Activated naive CD8-positive, alpha-beta T cell treated with anti-CD3 and anti-CD28 coated beads for 36 hours (primary cell): ENCODE data around the gene TNIK. TPM values are rescaled to one million over a fixed set of nuclear protein-coding genes. Genes with fewer than 3 reads are reported as not detected.
"Not testable (repeated sequence)": the region's sequence is repeated elsewhere in the genome, so short reads cannot be mapped to it uniquely, and the experiment has no call there.

ENCODE experiments used
- DNase-seq: peaks from one replicate; pipeline ENCODE4 v3.0.0; 2021
- H3K27ac Mint-ChIP-seq: one replicate; pipeline ENCODE4 v1.8.0; 2022; ENCODE audit warnings: mild to moderate bottlenecking, moderate library complexity, mixed read lengths
- H3K27me3 Mint-ChIP-seq: one replicate; pipeline ENCODE4 v1.8.0; 2022; ENCODE audit warnings: mild to moderate bottlenecking, mixed read lengths
- H3K36me3 Mint-ChIP-seq: one replicate; pipeline ENCODE4 v1.8.0; 2021; ENCODE audit warnings: mild to moderate bottlenecking, mixed read lengths
- H3K4me1 Mint-ChIP-seq: one replicate; pipeline ENCODE4 v1.8.0; 2021; ENCODE audit warnings: mixed read lengths
- H3K4me3 Mint-ChIP-seq: one replicate; pipeline ENCODE4 v1.8.0; 2022; ENCODE audit warnings: mild to moderate bottlenecking, moderate library complexity, mixed read lengths
- H3K9me3 Mint-ChIP-seq: one replicate; pipeline ENCODE4 v1.8.0; 2022; ENCODE audit warnings: mixed read lengths
- total RNA-seq, 2 experiments: library from RNA; stranded (reverse); gene quantifications; one replicate each; pipeline ENCODE4 v1.2.3, GENCODE V29; 2021

The TNIK gene
- total RNA-seq, 2 experiments from 2014 or later = 21.3 to 24.6 TPM

DNA sequence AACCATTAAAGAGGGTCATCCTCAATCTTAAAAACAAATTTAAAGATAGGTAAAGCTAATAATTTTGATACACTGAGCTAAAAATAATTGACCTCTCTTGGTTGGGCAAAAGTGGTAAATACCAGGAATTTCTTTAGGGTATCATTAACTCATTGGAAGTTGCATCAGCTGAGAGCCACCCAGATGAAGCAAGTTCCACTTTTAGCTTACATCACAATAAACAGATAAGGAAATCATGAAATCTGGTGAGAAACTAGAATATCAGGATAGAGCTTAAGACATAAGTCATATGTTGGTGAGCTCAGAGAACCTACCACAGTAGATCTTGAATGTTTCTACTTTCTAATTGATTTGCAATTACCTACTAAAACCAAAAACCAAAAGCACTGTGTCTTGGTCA lies 336.3 kb downstream of the TNIK start:
- H3K4me3 Mint-ChIP-seq = no peak overlapping the region
- H3K27me3 Mint-ChIP-seq = no peaks in the 10 kb centered on the region
- H3K4me1 Mint-ChIP-seq = no peaks in the 10 kb centered on the region
- no peak for DNase-seq
- peaks cover 40% of the 10 kb centered on the region for H3K36me3 Mint-ChIP-seq
- H3K27ac Mint-ChIP-seq = no peak overlapping the region
- H3K9me3 Mint-ChIP-seq = peaks cover 4% of the 10 kb centered on the region

GRCh38 chr3:171122861-171123260 lies 337.3 kb downstream of the TNIK start:
- Mint-ChIP-seq H3K9me3 (peaks cover 5% of the 10 kb centered on the region), H3K27me3 (no peaks in the 10 kb centered on the region), H3K4me1 (no peaks in the 10 kb centered on the region), H3K36me3 (peaks cover 44% of the 10 kb centered on the region), H3K27ac (no peak overlapping the region), H3K4me3 (no peak overlapping the region)
- DNase-seq = no peak

DNA sequence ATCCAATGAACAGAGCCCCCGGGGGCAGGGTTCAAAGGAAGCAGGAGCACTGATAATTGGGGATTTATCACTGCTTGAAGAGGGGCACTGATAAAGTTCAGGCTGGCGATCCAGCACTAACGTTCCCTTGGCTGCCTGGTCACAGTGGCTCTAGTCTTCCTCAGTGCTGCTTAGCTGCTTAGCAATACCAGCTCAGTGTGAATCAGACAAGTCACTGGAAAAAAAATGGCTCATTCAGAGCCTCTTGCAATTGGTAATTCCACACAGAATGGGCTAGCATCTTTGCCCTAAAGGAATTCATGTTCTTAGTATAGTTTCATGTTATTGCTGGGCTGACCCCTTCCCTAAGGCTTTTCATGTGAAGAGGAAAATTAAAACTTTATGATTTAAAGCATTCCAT lies 338.0 kb downstream of the TNIK start:
- H3K36me3 Mint-ChIP-seq = peaks cover 47% of the 10 kb centered on the region
- no peak overlapping the region for H3K27ac Mint-ChIP-seq
- no peak overlapping the region for H3K4me3 Mint-ChIP-seq
- no peaks in the 10 kb centered on the region for H3K4me1 Mint-ChIP-seq
- H3K27me3 Mint-ChIP-seq = no peaks in the 10 kb centered on the region
- no peak for DNase-seq
- peaks cover 5% of the 10 kb centered on the region for H3K9me3 Mint-ChIP-seq

DNA sequence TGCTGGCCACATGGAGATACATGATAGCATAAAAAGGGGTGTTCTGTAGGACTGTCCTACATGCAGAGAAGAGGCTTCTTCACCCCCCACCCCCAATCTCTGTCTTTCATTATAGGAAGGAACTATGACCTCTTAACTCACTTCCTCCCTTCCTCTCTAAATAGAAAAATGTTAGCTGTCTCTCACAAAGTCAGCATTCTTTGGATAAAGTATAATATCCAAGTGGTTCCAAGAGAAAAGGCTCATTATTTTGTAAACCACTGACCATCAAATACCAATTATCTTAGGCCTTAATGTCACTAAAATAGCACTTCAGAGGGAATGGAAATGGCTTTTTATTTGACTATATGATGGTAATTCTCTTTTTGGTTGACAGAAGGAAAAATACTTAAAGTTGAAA lies 338.4 kb downstream of the TNIK start:
- Mint-ChIP-seq H3K27ac (no peak overlapping the region), H3K9me3 (peaks cover 5% of the 10 kb centered on the region), H3K36me3 (peaks cover 49% of the 10 kb centered on the region)

GRCh38 chr3:171119402-171119801 lies 340.8 kb downstream of the TNIK start:
- H3K36me3 Mint-ChIP-seq = peaks cover 46% of the 10 kb centered on the region
- not testable (repeated sequence) for H3K4me3 Mint-ChIP-seq, H3K9me3 Mint-ChIP-seq, H3K4me1 Mint-ChIP-seq, DNase-seq, H3K27ac Mint-ChIP-seq, H3K27me3 Mint-ChIP-seq

More for the DNA sequence above, 338.4 kb downstream of the TNIK start:
- no peak for DNase-seq
- no peaks in the 10 kb centered on the region for H3K4me1 Mint-ChIP-seq
- no peaks in the 10 kb centered on the region for H3K27me3 Mint-ChIP-seq
- H3K4me3 Mint-ChIP-seq = no peak overlapping the region

GRCh38 chr3:171118993-171119392 lies 341.2 kb downstream of the TNIK start:
- H3K9me3 Mint-ChIP-seq, DNase-seq, H3K27ac Mint-ChIP-seq, H3K27me3 Mint-ChIP-seq, H3K4me1 Mint-ChIP-seq, H3K4me3 Mint-ChIP-seq: not testable (repeated sequence)
- H3K36me3 Mint-ChIP-seq = peaks cover 45% of the 10 kb centered on the region

GRCh38 chr3:171116824-171117395 lies 343.3 kb downstream of the TNIK start:
- Mint-ChIP-seq H3K36me3 (peaks cover 38% of the 10 kb centered on the region), H3K4me3 (no peak overlapping the region), H3K27ac (no peak overlapping the region), H3K4me1 (no peaks in the 10 kb centered on the region), H3K27me3 (no peaks in the 10 kb centered on the region), H3K9me3 (peaks cover 5% of the 10 kb centered on the region)
- no peak for DNase-seq

DNA sequence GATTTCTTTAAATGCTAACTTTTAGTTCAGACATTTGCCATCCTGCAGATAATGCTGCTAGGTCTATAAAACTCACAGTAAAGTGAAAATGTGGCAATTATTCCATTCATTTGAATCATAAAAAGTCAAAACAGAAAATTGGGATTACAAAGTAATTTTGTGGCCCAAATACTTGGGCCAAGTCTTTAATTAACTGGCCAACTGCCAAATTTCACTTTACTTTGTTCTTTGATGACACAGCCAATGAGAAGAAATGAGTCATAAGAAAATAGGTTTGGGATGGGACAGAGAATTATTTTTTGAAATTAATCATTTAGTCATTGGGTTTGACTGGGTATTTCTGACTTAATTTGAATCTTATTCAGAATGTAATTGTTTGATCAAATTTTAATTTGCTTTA lies 343.8 kb downstream of the TNIK start:
- H3K4me1 Mint-ChIP-seq = no peaks in the 10 kb centered on the region
- H3K27me3 Mint-ChIP-seq = no peaks in the 10 kb centered on the region
- H3K36me3 Mint-ChIP-seq = peaks cover 36% of the 10 kb centered on the region
- DNase-seq = no peak
- peaks cover 5% of the 10 kb centered on the region for H3K9me3 Mint-ChIP-seq
- H3K27ac Mint-ChIP-seq = no peak overlapping the region
- H3K4me3 Mint-ChIP-seq = no peak overlapping the region

DNA sequence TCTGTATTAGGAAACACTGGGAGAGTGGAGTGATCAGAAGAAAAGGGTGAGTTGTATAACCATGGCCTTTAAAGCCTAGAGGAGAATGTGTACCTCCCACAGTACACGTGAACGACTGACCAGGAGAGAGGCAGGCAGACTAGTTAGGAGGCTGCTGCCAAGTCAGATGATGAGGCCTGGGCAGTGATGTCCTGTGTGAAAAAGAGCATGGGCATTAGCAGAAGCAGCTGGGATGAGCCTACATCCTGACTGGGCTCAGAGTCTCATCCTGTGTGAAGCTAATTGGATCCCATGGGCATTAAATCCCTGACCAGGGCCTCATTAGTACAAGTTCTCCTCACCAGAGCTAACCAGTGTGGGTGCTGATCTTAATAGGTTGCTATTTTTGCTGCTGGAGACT lies 344.5 kb downstream of the TNIK start:
- peaks cover 5% of the 10 kb centered on the region for H3K9me3 Mint-ChIP-seq
- no peak overlapping the region for H3K27ac Mint-ChIP-seq
- H3K4me1 Mint-ChIP-seq = no peaks in the 10 kb centered on the region
- H3K27me3 Mint-ChIP-seq = no peaks in the 10 kb centered on the region
- peaks cover 29% of the 10 kb centered on the region for H3K36me3 Mint-ChIP-seq
- no peak for DNase-seq
- no peak overlapping the region for H3K4me3 Mint-ChIP-seq

DNA sequence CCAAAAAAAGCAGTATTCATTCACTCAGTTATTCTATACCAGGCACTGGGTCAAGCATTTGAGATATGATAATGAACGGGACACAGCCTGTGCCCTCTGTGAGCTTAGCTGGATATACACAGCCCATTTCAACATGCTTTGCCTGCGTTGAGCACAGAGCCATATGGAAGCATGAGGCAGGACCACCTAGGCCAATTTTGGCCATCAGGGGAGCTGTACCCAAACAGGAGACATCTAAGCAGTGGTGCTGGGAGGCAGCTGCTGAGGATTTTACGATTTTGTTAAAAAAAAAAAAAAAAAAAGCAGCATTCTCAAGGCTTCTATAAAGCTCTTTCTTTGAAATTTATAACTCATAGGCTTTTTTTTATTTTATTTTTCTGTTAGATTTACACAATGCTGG lies 346.5 kb downstream of the TNIK start:
- Mint-ChIP-seq H3K27me3 (no peaks in the 10 kb centered on the region), H3K36me3 (peaks cover 15% of the 10 kb centered on the region), H3K4me3 (no peak overlapping the region), H3K4me1 (no peaks in the 10 kb centered on the region), H3K9me3 (peaks cover under 1% of the 10 kb centered on the region), H3K27ac (no peak overlapping the region)
- no peak for DNase-seq

DNA sequence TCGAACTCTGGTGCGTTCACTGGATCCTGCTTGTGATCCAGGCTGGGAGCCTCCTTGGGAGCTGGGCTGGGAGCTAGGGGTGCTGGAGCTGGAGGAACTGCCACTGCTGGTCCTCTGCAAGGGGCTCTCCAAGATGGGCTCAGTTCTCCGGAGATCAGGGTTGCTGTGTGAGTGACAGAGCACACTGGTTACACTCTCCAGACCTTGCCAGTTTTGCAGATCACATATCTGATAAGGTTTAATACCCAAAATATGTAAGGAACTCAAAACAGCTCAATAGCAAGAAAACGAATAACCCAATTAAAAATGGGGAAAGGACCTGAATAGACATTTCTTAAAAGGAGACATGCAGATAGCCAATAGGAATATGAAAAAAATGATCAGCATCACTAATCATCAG lies 349.5 kb downstream of the TNIK start:
- no peak overlapping the region for H3K27ac Mint-ChIP-seq

GRCh38 chr3:171108066-171108465 lies 352.1 kb downstream of the TNIK start:
- Mint-ChIP-seq H3K36me3 (peaks cover 11% of the 10 kb centered on the region), H3K27ac (no peak overlapping the region), H3K27me3 (no peaks in the 10 kb centered on the region), H3K9me3 (no peaks in the 10 kb centered on the region), H3K4me3 (no peak overlapping the region), H3K4me1 (no peaks in the 10 kb centered on the region)
- no peak for DNase-seq

More for the DNA sequence above, 349.5 kb downstream of the TNIK start:
- Mint-ChIP-seq H3K27me3 (no peaks in the 10 kb centered on the region), H3K36me3 (peaks cover 10% of the 10 kb centered on the region), H3K4me1 (no peaks in the 10 kb centered on the region), H3K4me3 (no peak overlapping the region), H3K9me3 (no peaks in the 10 kb centered on the region)
- DNase-seq = no peak

DNA sequence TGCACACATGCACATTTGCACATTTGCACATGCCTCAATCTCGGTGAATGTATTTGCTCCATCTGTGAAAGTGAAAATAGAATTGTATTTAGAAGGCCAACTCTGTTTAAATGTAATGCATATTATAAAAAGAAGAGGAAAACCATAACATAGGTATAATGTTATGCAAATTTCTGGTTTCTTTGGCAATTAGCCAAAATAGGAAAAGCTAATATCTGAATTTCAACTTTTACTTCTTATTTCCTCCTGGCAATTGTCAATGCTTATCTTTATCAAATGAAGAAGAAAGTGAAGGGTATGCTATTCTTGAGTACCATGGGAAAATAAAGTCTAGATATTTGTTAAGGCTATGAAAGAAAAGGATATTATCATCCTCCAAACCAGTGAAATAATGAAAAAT lies 357.0 kb downstream of the TNIK start:
- H3K4me3 Mint-ChIP-seq = no peak overlapping the region
- H3K27ac Mint-ChIP-seq = no peak overlapping the region
- no peaks in the 10 kb centered on the region for H3K9me3 Mint-ChIP-seq
- H3K36me3 Mint-ChIP-seq = peaks cover 29% of the 10 kb centered on the region
- H3K27me3 Mint-ChIP-seq = no peaks in the 10 kb centered on the region
- H3K4me1 Mint-ChIP-seq = no peaks in the 10 kb centered on the region
- DNase-seq = no peak

DNA sequence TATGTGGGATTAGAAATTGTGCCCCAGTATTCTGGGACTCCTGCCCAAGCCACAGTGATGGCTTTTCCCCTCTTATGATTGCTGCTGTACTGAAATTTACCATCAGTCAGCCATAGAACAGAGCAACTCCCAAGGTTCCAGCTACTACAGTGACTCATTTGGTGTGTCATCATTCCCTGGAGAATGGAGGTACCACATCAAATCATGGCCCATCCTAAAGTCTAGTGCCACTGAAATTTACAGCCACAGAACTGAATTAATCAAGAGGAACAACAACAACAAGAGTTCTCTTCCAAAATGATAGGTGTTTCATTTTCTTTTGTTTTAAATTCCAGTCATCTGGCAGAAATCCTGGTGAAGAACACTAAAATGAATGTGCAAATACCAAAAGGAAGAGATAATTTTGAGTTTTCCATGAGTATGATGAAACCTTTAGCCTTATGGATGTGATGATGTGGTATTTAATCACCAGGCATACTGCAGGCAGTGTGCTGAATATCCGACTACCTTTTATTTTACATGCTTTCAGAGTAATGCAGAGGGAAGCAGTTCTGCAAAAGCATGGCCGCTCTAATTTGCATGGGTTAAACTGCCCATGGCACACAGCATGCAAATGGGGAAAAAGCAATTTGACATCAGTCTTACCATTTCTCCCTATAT lies 358.1 kb downstream of the TNIK start:
- DNase-seq = no peak
- Mint-ChIP-seq H3K4me1 (no peaks in the 10 kb centered on the region), H3K36me3 (peaks cover 33% of the 10 kb centered on the region), H3K27me3 (no peaks in the 10 kb centered on the region), H3K4me3 (no peak overlapping the region), H3K27ac (no peak overlapping the region), H3K9me3 (no peaks in the 10 kb centered on the region)

- Mint-ChIP-seq H3K27ac (no peak overlapping the region), H3K4me1 (no peaks in the 10 kb centered on the region), H3K36me3 (peaks cover 33% of the 10 kb centered on the region), H3K27me3 (no peaks in the 10 kb centered on the region), H3K4me3 (no peak overlapping the region), H3K9me3 (no peaks in the 10 kb centered on the region)
- no peak for DNase-seq
Measured at GRCh38 chr3:171099911-171100310, 360.3 kb downstream of the TNIK start.

DNA sequence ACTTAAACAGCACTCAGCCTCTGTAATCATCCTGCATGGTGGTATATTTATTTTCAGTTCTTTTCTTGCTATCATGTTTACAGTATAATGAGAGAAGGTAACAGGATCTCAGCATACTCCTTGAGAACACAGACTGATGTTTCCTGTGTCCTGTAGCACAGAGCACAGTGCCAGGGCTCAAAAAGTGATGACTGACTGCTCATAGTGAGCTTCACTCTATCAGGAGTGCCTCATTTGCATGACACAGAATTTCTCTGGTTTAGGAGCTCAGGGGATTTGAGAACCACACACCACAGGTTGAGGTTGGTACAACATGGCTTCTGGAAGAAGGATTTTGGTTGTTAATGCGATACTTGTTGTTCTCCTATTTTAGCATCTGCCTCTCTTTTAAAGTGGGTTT lies 365.1 kb downstream of the TNIK start:
- DNase-seq = no peak
- no peak overlapping the region for H3K4me3 Mint-ChIP-seq
- H3K9me3 Mint-ChIP-seq = no peaks in the 10 kb centered on the region
- H3K36me3 Mint-ChIP-seq = peaks cover 17% of the 10 kb centered on the region
- no peak overlapping the region for H3K27ac Mint-ChIP-seq
- H3K27me3 Mint-ChIP-seq = no peaks in the 10 kb centered on the region
- H3K4me1 Mint-ChIP-seq = no peaks in the 10 kb centered on the region
